ENCODE data around the gene CTSE. TPM values are rescaled to one million over a fixed set of nuclear protein-coding genes. Genes with fewer than 3 reads are reported as not detected.

The CTSE gene
- total and polyA plus RNA-seq, 9 of the 15 experiments (the other 6 are each of a cell fraction or from before 2014, with no cell fraction given), result 0.04 to 0.18 (median 0.09) TPM; not detected in 4

- TF ChIP-seq PKNOX1 (IDR thresholded peaks at IDR 0.05) (no peak), ZNF589 (CRISPR knock-in tag; IDR thresholded peaks at IDR 0.05; ENCODE audit: low read depth) (no peak)
These were observed 13.2 kb upstream of the CTSE start (continued) for GRCh38 chr1:206036663-206037455.

GRCh38 chr1:206035027-206035426, 11.3 kb upstream of the CTSE start:
- no peak overlapping the region for H3K27ac ChIP-seq (ENCODE audit: extremely low read depth, low read depth, low read length)
- TF ChIP-seq SLC30A9 (CRISPR knock-in tag; IDR thresholded peaks at IDR 0.05), result no peak
- TF ChIP-seq NR4A1 (CRISPR knock-in tag; IDR thresholded peaks at IDR 0.05), result no peak
- TF ChIP-seq NR4A1 (tag; IDR thresholded peaks at IDR 0.05), result no peak
- FAIRE-seq (no peak), ATAC-seq (no peak), DNase-seq (ENCODE audit: extremely low read depth in 1 of 4, low spot score in 3 of 4) (no peak)
- CTCF ChIA-PET (ENCODE audit: low intra/inter-chr PET ratio), result no interaction called here
- no peak overlapping the region for H3K9ac ChIP-seq (ENCODE audit: insufficient read depth in 1 of 2, low read depth in 2 of 2, low read length in 2 of 2)
- no peak overlapping the region for H3K4me3 ChIP-seq
- H3K9me1 ChIP-seq (ENCODE audit: control insufficient read depth, insufficient read depth, low read length), result no peaks in the 10 kb centered on the region
- 1% methylated on average over 5 of the region's 5 CpGs for whole genome bisulfite sequencing (ENCODE audit: insufficient coverage, low coverage, missing lambda C conversion rate)
- BruUV-seq (replicated peaks), result no TSS peak
- no peaks in the 10 kb centered on the region for H3K36me3 ChIP-seq (ENCODE audit: control insufficient read depth, insufficient read depth, low read length)
- no peaks in the 10 kb centered on the region for H3K79me2 ChIP-seq (ENCODE audit: control insufficient read depth, insufficient read depth, low read length)
- H3K4me1 ChIP-seq (replicated peaks in 1 of 2; ENCODE audit: control insufficient read depth in 2 of 2, insufficient read depth in 2 of 2, low read length in 2 of 2), result no peaks in the 10 kb centered on the region
- in situ Hi-C loops (cut with MboI), result no loop called here
- H4K20me1 ChIP-seq (replicated peaks; ENCODE audit: control insufficient read depth, insufficient read depth, low read length), result no peaks in the 10 kb centered on the region
- H3K27me3 ChIP-seq (ENCODE audit: control insufficient read depth in 2 of 2, insufficient read depth in 2 of 2, low read length in 2 of 2), result peaks cover 29 to 44% of the 10 kb centered on the region in 2 experiments; a peak in 4 of 5 replicates
- intact Hi-C loops (cut with micrococcal nuclease), result no loop called here
- no peaks in the 10 kb centered on the region for H3K9me3 ChIP-seq (replicated peaks; ENCODE audit: control insufficient read depth, insufficient read depth, low read depth, low read length)
- H3K4me2 ChIP-seq (ENCODE audit: insufficient read depth, low read length), result no peak overlapping the region
- POLR2A ChIA-PET, result interaction anchor here (0.9 kb wide), 1 partner anchor 17 kb away, joined by 3 read pairs; no protein-coding TSS in a partner anchor
- H2AFZ ChIP-seq (ENCODE audit: low read depth, low read length), result no peak overlapping the region
